HG02884 (cell line): ENCODE data around the gene MEMO1.
"Not testable (repeated sequence)": the region's sequence is repeated elsewhere in the genome, so short reads cannot be mapped to it uniquely, and the experiment has no call there.

Experiments used
- ATAC-seq: cut with Tn5 transposase; IDR thresholded peaks from one replicate; pipeline ENCODE4 v1.9.1; 2021; ENCODE audit warnings: mild to moderate bottlenecking, moderate library complexity; ENCODE audit not compliant: unreplicated experiment

MEMO1 gene

DNA sequence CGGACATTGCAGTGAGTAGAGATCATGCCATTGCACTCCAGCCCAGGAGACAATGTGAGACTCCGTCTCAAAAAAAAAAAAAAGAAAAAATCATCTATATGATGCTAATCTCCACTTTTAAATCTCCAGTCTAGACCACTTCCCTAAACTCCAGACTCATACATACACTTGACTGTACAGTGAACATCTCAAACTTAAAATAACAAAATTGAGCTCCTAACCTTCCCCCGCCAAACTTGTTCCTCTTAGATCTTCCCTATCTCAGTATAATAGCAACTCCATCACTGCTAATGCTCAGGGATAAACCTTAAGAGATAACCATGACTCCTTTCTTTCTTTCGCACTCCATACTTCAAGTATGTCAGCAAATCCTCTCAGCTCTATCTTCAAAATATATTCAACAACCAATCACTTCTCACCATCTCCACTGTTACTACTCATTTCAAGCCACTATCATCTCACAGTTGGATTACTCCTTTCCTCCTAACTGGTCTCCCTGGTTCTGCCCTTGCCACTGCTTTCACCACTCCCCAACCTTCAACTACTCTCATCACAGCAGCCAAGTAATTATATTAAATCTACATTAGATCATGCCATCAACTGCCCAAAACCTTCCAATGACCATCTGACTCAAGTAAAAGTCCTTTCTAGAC is 12.0 kb downstream of the MEMO1 start:
- ATAC-seq: no peak

DNA sequence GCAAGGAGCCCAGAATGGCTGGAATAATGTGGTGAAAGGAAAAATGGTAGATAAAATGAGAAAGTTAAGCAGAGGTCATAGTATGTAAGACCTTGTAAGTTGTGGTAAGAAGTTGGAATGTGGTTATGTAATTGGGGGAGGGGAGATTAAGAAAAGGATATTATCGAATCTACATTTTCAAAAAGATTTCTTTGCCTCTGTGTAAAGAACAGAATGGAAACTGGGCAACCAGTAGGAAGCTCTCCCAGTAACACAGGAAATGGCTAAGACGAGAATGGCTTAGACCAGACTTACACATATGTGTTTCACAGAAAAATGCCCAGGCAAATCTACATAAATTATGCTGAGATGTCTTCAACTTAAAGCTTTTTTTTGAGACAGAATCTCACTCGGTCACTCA is 13.2 kb downstream of the MEMO1 start:
- ATAC-seq: no peak

DNA sequence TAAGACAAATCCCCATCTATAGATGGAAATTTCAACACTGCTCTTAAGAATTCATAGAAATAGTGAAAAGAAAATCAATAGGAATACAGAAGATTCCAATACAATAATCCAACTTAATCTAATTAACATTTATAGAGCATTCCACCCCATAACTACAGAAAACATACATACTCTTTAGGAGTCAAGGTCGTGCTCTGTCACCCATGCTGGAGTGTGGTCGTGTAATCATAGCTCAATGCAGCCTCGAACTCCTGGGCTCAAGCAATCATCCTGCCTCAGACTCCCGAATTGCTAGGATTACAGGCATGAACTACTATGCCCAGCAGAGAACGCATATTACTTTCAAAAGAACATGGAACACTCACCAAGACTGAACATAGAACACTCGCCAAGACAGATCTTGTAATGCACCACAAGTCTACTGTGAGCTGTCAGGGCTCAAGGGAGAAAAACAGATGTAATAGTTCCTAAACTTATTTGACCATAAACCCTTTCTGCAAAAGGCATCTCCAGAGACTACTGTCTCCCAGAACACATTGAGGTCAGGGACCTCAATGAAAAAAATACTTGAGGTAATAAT is 14.1 kb downstream of the MEMO1 start:
- no peak for ATAC-seq

DNA sequence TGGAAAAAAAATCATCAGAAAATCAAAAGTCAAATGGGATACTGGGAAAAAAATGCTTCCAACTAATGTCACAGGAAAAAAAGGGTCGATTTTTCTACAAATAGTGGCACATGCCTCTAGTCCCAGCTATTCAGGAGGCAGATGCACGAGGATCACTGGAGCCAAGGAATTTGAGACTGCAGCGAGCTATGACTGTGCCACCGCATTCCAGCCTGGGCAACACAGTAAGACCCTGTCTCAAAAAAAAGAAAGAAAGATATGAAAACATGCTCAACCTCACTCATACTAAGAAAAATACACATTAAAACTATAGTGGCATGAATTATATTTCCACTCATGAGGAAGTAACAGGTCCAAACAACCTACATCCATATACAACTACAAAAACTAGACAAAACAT is 17.9 kb downstream of the MEMO1 start:
- ATAC-seq: no peak

DNA sequence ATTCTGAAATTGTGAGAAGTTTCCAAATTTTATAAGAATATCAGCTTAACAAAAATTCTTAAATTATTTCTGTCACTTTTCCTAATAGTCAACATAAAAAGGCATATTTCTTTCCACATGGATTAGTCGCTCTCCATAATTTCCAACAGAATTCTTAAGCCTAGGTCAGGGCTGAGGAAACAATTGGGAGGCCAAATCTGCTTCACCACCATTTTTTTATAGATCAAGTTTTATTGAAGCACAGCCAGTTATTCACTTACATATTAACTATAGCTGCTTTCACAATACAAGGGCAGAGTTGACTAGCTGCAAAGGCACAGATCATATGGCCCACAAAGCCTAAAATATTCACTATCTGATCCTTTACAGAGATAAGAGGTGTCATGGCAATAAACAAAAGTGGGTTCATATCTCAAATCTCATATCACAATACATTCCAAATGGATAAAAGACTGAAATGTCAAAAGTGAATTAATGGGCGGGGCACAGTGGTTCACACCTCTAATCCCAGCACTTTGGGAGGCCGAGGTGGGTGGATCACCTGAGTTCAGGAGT is 18.7 kb downstream of the MEMO1 start:
- ATAC-seq: no peak

DNA sequence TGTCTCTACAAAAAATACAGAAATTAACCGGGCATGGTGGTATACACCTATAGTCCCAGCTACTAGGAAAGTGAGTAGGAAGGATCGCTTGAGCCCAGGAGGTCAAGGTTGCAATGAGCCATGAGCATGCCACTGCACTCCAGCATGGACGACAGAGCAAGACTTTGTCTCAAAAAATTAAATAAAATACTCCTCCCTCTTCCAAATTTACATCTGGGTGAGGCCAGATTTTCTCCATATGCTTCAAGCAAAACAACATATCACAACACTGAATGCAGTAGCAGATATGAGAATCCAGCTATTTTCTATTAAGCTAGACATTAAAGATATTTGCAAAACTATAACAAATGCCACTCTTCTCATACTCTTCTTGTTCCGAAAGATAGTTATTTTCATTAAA is 20.9 kb downstream of the MEMO1 start:
- no peak for ATAC-seq

DNA sequence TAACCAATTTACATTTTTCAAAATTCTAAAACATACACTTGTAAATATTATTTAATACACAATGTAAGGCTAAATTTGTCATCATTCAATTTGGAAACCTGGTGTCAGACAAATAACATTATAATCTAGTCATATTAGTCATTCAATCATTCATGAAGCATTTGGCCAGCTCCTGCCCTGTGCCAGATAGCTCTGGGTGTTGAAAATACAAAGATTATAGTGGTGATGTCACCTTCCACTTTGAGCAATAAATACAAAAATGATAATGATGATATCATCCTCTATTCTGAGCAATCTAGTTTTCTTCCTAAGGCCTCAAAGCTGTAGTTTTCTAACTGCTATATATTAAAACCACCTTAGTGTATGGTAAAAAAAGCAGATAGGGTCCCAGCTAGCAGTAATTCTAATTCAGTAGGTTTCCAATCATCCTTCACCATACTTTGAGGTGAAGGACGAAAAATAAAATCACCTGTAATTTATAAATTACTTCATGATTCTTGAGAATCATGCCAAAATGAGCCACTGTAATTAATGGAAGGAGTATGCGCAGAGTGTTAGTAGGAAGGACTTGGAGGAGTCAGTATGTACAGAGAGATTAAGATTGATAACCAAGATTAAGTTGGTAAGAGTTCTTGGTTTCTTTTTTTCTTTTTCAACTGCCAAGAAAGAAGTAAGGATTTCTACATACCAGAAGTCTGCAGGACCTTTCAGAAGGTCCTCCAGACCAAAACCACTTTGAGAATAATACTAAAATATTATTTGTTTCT is 23.2 kb downstream of the MEMO1 start:
- ATAC-seq: no peak

DNA sequence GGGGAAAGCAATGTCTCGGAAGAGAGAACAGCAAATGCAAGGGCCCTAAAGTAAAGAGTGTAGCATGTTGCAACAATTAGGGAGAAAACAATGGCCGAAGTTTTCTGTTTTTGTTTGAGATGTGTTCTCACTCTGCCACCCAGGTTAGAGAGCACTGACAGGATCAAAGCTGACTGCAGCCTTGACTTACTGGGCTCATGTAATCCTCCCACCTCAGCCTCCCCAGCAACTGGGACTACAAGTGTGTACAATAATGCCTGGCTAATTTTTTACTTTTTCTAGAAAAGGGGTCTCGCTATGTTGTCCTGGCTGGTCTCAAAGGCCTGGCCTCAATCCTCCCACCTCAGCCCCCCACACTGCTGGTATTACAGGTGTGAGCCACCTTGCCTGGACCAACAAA is 23.9 kb downstream of the MEMO1 start:
- no peak for ATAC-seq

DNA sequence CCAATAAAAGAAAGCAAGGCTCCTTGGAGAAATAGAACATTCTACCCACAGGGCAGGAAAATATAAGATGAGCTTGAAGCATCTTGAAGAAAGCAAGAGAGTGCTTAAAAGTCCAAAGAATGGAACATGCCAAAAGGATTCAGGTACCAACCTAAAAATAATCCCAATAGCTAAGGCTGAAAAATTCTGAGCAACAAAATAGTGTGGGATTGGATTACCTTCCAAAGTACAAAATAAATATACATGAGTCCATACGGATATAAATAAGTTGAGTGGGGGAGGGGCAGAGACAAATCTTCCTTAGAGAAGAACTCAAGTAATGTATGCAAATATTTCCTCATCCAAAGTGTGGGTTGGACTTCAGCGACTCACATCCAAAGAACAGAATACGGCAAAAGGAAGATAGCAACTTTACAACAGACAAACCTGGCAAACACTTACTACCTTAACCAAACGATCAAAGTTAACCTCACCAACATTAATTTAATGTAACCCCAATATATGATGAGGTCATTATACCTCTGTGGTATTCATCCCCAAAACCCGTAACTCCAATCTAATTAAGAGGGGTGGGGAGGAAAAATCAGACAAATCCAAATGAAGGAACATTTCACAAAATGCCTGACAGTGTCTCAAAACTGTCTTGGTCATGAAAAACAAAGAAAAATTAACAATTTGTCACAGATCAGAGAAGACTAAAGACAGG is 26.9 kb downstream of the MEMO1 start:
- ATAC-seq: no peak

DNA sequence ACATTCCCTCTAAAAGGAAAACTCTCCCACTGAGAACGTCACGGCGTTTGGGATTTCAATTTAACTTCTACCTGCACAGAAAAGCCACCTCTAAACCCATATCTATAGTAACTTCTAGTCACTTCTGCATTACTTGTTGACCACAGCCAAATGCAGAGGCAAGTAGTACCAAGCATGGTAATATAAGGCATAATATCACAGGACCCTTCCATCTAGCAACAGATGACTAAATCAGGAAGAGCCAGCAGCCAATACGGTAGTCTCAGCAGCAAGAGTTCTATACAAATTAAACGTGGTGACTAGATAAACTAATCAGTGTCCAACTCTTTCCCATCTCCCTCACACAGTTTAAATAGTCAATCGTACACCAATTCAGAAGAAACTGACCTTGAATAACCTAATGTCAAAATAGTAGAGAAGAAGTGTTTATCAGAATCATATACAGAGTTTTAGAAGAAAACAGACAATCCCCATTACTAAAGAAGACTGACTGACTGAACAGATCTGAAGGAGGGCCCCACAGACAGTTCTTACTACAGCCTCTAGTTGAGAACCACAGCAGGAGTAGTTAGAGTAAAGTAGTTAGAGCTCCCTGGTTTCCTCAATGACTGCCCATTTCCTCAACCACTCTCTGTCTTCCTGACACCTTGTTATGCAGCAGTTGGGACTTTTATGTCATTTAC is 30.0 kb downstream of the MEMO1 start:
- ATAC-seq: peak; percentile 100

DNA sequence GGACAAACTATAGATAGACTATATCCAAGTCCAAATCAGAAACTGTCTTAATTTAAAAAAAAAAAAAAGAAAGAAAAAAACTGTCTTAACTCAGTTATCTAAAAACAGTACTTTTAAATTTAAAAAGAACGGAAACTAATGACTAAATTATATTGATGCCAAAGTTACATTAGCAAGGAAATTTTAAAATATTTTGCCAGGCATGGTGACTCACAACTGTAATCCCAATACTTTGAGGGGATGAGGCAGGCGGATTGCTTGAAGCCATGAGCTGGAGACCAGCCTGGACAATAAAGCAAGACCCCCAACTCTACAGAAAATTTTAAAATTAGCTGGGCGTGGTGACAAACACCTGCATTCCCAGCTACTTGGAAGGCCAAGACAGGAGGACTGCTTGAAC is 30.9 kb downstream of the MEMO1 start:
- ATAC-seq: no peak

DNA sequence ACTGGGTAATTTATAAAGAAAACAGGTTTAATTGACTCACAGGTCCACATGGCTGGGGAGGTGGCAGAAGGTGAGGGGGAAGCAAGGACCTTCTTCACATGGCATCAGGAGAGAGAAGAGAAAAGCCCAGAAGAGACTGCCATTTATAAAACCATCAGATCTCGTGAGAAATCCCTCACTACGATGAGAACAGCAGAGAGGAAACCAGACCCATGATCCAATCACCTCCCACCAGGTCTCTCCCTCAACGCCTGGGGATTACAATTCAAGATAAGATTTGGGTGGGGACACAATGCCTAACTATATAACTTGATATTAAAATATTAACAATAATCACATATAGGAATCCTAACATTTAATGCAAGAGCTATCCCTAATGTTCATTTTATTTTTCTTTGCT is 31.8 kb downstream of the MEMO1 start:
- no peak for ATAC-seq

DNA sequence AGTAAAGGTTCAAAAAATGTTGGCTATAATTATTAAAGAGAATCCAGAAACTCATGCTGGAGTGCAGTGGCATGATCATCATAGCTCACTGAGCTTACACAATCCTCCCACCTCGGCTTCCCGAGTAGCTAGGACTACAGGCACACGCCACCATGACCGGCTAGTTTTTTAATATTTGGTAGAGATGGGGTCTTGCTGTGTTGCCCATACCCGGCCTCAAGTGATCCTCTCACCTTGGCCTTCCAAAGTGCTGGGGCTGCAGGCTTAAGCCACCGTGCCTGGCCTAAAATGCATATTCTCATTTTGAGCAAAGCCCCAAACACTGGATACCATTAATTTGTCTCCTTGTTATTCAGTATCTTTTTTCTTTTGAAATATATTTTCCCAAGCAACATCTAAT is 32.4 kb downstream of the MEMO1 start:
- no peak for ATAC-seq

DNA sequence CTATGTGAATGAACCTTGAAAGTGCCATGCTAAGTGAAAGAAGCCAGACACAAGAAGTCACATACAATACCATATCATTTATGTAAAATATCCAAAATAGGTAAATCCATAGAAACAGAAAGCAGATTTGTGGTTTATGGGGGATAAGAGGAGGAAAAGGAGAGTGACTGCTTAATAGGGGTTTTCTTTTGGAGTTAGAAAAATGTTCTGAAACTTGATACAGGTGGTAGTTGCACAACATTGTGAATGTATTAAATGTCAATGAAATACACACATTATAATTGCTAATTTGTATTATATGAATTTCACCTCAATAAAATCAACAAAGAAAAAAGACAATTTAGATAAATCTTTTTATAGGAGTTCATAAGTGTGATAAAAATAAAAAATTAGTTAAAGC is 37.1 kb downstream of the MEMO1 start:
- ATAC-seq: no peak

DNA sequence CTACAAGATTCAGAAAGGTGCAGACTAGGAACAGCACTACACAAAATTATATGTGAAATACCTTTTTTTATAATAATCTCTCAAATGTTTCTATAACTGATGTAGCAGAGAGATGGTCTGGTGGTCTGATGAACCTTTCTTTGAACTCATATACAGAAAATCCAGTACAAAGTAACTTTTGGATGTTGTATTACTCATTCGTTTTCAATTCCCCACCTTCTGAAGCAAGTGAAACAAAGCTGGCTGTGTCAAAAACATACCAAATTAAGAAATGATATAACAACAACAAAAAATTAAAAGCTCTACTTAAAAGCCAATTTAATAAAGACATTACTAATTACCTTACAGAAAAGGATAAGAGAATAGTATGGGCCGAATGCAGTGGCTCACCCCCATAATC is 38.7 kb downstream of the MEMO1 start:
- no peak for ATAC-seq

DNA sequence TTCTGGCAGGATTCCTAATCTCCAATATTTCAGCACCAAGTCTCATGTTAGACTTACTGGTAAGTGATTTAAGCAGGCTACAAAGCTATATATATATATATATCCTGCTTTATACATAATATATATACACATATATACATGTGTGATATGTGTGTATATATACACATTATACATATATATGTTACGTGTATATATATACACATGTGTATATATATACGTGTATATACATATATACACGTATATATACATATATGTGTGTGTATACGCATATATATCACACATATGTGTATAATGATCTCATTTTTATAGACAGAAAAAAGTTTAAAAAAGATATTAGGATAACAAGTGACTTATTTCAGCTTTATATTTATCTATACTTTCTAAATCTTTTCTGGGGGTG is 41.6 kb downstream of the MEMO1 start:
- ATAC-seq: no peak

DNA sequence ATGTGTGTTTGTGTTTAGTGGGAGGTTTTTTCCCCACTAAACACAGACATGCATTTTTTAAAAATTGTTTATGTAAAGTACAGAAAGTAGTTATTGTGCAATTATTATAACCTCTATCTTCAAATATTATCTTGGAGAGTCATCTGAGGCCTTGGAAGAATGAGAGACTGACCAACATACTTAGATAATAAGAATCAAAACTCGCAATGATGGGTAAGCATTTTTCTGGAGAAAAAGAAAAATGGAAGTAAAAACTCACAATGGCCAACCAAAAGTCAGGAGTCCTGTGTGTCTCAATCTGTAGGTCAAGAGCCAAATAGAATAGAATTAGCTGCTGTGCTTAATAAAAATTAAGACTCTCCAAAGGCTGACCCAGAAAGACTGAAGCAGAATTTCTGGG is 43.0 kb downstream of the MEMO1 start:
- no peak for ATAC-seq

DNA sequence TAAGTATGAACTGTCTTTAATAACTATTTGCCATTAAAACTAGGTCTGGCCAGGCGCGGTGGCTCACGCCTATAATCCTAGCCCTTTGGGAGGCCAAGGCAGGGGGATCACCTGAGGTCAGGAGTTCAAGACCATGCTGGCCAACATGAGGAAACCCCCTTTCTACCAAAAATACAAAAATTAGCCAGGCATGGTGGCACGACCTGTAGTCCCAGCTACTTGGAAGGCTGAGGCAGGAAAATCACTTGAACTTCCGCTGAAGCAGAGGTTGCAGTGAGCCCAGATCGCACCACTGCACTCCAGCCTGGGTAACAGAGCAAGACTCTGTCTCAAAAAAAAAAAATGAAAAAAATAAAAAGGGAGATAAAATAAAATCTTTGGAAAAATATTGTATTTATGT is 44.4 kb downstream of the MEMO1 start:
- ATAC-seq: not testable (repeated sequence)

DNA sequence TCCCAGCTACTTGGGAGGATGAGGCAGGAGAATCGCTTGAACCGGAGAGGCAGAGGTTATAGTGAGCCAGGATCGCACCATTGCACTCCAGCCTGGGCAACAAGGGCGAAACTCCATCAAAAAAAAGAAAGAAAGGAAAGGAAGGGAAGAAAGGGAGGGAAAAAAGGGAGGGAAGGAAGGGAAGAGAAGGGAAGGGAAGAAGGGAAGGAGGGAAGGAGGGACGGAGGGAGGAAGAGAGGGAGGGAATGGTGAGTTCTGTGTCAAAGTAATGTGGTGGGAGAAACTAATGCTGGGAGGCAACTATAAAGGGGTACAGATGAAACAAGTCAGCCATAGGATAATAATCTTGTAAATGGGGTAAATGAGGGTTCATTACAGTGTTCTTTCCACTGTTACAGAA is 45.7 kb downstream of the MEMO1 start:
- no peak for ATAC-seq

DNA sequence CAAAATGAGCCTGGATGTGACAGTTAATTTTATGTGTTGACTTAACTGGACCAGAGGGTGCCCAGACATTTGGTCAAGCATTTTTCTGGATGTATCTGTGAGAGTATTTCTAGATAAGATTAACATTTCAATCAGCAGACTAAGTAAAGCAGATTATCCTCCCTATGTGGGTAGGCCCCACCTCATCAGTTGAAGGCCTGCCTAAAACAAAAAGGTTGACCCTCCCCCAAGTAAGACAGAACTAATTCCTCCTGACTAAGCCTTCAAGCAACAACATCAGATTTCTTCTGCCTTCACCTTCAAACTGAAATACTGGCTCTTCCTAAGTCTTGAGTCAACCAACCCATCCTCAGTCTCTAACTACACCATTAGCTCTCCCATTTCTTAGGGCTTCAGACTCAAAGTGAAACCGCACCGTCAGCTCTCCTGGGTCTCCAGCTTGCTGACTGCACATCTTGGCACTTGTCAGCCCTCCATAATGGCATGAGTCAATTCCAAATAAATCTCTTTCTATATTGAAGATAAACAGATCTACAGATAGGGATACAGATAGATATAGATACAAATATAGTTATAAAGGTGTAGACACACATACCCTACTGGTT is 47.9 kb downstream of the MEMO1 start:
- ATAC-seq: no peak
